Lower lobe of right lung (tissue), 2 donors: Measurements from ENCODE around the gene PDE4D. TPM values are rescaled to one million over a fixed set of nuclear protein-coding genes. Genes with fewer than 3 reads are reported as not detected.

ENCODE experiments used
- ATAC-seq, 2 donors: fragments of 200-7000 bp; cut with Tn5 transposase; one replicate each; pipeline ENCODE4 v1.9.1; 2020 to 2022; ENCODE audit warnings: mild to moderate bottlenecking in 2 of 2, moderate library complexity in 2 of 2
- DNase-seq: peaks from one replicate; pipeline ENCODE4 v3.0.0-alpha.2; 2020
- H3K27ac ChIP-seq: fragments of 200-600 bp; one replicate; pipeline ENCODE4 v1.8.0; 2022
- H3K27me3 ChIP-seq: fragments of 200-600 bp; one replicate; pipeline ENCODE4 v1.8.0; 2022; ENCODE audit warnings: low read depth
- H3K36me3 ChIP-seq: fragments of 200-600 bp; one replicate; pipeline ENCODE4 v1.8.0; 2022; ENCODE audit warnings: mild to moderate bottlenecking
- H3K4me1 ChIP-seq: fragments of 200-600 bp; one replicate; pipeline ENCODE4 v1.8.0; 2022
- H3K4me3 ChIP-seq: fragments of 200-600 bp; one replicate; pipeline ENCODE4 v1.8.0; 2022; ENCODE audit warnings: mild to moderate bottlenecking
- H3K9me3 ChIP-seq: fragments of 200-600 bp; one replicate; pipeline ENCODE4 v1.8.0; 2022
- intact Hi-C: fragments of 100-400 bp; cut with DNase I; formaldehyde crosslinking; loops from one replicate; pipeline ENCODE4 v1.11.0; 2022
- total RNA-seq: library from RNA; stranded (reverse); fragmentation: NEBNext Ultra II Directional; extraction: Animal tissue kit (Norgen Biotek cat#: 25700); gene quantifications from one replicate; pipeline ENCODE4 v1.2.1, GENCODE V29; 2021
- TF ChIP-seq, protein P1 (sequence below): fragments of 200-600 bp; IDR thresholded peaks from one replicate; pipeline ENCODE4 v1.8.0; 2022; ENCODE audit warnings: antibody characterized with exemption, mild to moderate bottlenecking
- donor health status: DM: no; HTN: yes; CAD: no; lungs with severe emphysema.

Gene PDE4D
- total RNA-seq, 1 donor from 2014 or later, result 71.3 TPM

DNA sequence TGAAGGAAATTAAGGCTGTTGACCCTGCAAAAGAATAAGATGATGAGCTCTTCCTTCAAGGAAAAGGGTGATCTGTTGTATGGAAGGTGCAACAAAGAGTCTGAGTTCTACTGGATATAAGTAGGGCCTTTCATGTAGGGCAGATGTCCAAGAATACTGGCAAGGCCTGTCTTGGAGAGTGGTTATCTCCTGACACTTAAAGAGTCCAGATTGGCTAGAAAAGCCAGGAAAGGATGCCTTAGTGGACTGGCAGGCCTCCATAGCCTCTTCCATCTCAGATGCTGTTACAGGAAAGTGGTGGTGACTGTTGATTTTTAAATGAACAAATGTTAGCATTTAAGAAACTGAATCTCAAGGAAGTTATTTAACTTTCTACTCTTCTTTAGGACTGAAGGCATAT, 914.4 kb downstream of the PDE4D start:
- peaks cover 60% of the 10 kb centered on the region for H3K36me3 ChIP-seq
- ATAC-seq, result no peak
- intact Hi-C loops, result no loop called here

DNA sequence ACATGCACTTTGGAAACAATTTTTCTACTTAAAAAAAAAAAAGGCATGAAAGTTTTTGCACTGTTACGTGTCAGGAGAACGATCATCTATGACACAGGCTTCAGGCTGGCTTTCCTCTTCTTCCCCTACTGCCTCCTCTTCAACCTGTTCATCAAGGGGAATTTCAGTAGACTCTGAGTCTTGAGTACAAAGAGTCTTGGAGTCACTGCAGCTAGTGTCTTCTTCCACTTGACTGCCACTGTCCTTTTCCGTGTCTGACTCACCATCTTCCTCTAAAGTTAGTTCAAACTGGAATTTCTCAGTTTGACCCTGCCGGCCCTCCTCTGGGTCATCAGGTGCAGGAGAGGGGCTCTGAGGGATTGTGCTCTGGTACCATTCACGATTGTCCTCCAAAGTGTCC, 918.9 kb downstream of the PDE4D start:
- H3K27ac ChIP-seq, result no peak overlapping the region
- peaks cover 55% of the 10 kb centered on the region for H3K36me3 ChIP-seq
- no peaks in the 10 kb centered on the region for H3K9me3 ChIP-seq
- intact Hi-C loops, result no loop called here
- TF ChIP-seq, protein P1, sequence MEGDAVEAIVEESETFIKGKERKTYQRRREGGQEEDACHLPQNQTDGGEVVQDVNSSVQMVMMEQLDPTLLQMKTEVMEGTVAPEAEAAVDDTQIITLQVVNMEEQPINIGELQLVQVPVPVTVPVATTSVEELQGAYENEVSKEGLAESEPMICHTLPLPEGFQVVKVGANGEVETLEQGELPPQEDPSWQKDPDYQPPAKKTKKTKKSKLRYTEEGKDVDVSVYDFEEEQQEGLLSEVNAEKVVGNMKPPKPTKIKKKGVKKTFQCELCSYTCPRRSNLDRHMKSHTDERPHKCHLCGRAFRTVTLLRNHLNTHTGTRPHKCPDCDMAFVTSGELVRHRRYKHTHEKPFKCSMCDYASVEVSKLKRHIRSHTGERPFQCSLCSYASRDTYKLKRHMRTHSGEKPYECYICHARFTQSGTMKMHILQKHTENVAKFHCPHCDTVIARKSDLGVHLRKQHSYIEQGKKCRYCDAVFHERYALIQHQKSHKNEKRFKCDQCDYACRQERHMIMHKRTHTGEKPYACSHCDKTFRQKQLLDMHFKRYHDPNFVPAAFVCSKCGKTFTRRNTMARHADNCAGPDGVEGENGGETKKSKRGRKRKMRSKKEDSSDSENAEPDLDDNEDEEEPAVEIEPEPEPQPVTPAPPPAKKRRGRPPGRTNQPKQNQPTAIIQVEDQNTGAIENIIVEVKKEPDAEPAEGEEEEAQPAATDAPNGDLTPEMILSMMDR, result no peak
- H3K4me3 ChIP-seq, result no peak overlapping the region
- ATAC-seq (no peak), DNase-seq (no peak)
- H3K27me3 ChIP-seq, result no peaks in the 10 kb centered on the region
- no peaks in the 10 kb centered on the region for H3K4me1 ChIP-seq

More for the DNA sequence above, 914.4 kb downstream of the PDE4D start:
- no peaks in the 10 kb centered on the region for H3K27me3 ChIP-seq
- no peak overlapping the region for H3K27ac ChIP-seq
- DNase-seq, result no peak
- no peak overlapping the region for H3K4me3 ChIP-seq
- H3K4me1 ChIP-seq, result no peaks in the 10 kb centered on the region
- H3K9me3 ChIP-seq, result no peaks in the 10 kb centered on the region
- TF ChIP-seq, protein P1, result no peak

DNA sequence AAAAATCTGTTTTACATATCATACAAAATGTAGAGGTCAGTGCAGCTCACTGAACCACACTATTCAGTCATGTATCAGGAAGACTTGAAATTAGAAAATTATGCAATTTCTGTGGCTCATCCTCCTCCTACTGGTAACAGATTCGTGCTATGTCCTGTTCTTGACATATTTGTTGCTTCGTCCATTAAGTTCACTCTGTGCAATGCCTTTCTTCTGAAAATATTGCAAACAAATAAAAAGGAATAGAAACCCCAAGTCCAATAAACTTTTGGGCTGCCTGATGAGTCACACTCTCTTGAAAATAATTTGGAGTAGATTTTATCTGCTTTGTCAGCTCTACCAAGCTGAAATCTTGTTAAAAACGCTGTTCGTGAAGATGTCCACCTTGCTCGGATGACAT, 919.4 kb downstream of the PDE4D start:
- Histone ChIP-seq H3K9me3 (no peaks in the 10 kb centered on the region), H3K27me3 (no peaks in the 10 kb centered on the region), H3K4me3 (no peak overlapping the region), H3K27ac (no peak overlapping the region), H3K36me3 (peaks cover 52% of the 10 kb centered on the region), H3K4me1 (no peaks in the 10 kb centered on the region)
- TF ChIP-seq, protein P1, result no peak
- intact Hi-C loops, result no loop called here
- ATAC-seq, result no peak
- no peak for DNase-seq

DNA sequence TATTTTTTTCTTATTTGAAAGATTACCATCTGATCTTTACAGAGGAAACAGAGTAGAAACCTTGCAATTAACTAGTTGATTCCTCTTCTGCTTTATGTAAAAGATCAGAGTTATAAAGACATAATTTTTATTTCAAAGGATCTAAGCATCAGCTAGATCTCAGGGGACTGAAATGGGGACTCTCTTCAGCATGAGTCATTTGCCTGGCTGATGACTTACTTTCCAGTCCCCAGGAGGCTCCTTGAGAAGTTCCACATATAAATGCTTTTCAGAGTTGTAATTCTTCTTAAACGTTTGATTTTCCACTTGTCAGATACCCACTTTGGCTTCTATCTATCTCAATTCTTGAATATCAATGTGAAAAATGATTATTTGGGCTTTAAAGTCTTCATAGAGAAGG, 921.2 kb downstream of the PDE4D start:
- peaks cover 41% of the 10 kb centered on the region for H3K36me3 ChIP-seq

DNA sequence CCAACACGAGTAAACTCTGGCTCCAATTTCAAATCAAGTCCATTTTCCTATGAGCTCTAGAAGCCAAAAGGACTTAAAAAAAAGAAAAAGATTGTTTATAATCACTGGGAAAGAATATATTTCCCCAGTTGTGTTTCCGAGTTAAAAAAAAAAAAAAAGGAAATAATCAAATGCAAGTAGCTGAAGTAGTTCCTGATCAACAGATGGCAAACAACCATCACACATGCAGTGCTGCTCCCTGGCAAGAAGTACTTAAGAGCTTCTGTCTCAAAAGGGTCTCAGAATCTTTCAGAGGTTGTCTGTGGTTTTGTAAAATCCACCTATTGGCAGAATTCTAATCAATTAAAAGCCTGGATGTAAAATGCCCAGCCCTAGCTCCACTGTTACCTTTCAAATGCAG, 922.8 kb downstream of the PDE4D start:
- intact Hi-C loops, result no loop called here
- Histone ChIP-seq H3K27ac (no peak overlapping the region), H3K27me3 (no peaks in the 10 kb centered on the region), H3K4me3 (no peak overlapping the region), H3K9me3 (no peaks in the 10 kb centered on the region), H3K4me1 (no peaks in the 10 kb centered on the region), H3K36me3 (peaks cover 26% of the 10 kb centered on the region)
- TF ChIP-seq, protein P1, result no peak
- DNase-seq, result no peak
- ATAC-seq, result no peak

More for the DNA sequence above, 921.2 kb downstream of the PDE4D start:
- H3K4me3 ChIP-seq, result no peak overlapping the region
- DNase-seq (no peak), ATAC-seq (no peak)
- H3K9me3 ChIP-seq, result no peaks in the 10 kb centered on the region
- TF ChIP-seq, protein P1, result no peak
- no peaks in the 10 kb centered on the region for H3K4me1 ChIP-seq
- H3K27ac ChIP-seq, result no peak overlapping the region
- intact Hi-C loops, result no loop called here
- no peaks in the 10 kb centered on the region for H3K27me3 ChIP-seq

DNA sequence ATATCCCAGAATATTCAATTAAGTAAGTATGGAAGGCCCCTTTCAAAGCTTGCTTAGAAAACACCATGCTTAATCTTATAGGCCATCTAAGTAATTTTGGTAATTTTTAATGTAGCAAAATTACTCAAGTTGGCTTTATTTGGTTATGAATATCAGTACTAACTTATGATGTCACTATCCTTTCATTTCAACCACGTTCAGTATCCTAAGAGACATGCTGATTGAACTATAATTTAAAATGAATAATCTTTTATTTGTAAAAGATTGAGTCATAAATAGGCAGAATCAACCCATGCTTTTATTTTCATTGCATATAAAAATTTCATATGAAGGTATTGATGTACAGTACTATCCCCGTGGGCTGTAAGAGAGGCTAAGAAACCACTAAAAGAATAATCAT, 923.7 kb downstream of the PDE4D start:
- intact Hi-C loops, result no loop called here
- no peaks in the 10 kb centered on the region for H3K4me1 ChIP-seq
- TF ChIP-seq, protein P1, result no peak
- peaks cover 16% of the 10 kb centered on the region for H3K36me3 ChIP-seq
- no peaks in the 10 kb centered on the region for H3K9me3 ChIP-seq
- H3K4me3 ChIP-seq, result no peak overlapping the region
- no peak overlapping the region for H3K27ac ChIP-seq
- DNase-seq, result no peak
- ATAC-seq, result no peak
- H3K27me3 ChIP-seq, result no peaks in the 10 kb centered on the region
